H9 (cell line): Measurements from ENCODE around the gene KCNMA1. TPM values are rescaled to one million over a fixed set of nuclear protein-coding genes. Genes with fewer than 3 reads are reported as not detected.

Source experiments
- DNase-seq: peaks from one replicate; pipeline ENCODE4 v3.0.0-alpha.2; 2017
- H2AFZ ChIP-seq: one replicate; pipeline ENCODE4 v1.6.1; 2013; ENCODE audit warnings: mild to moderate bottlenecking, low read length, control low read depth, moderate library complexity
- H2AK5ac ChIP-seq: 2 replicates; pipeline ENCODE4 v1.6.1; 2013; ENCODE audit warnings: low read length, control low read depth, mixed read lengths; ENCODE audit not compliant: insufficient read length
- H2BK120ac ChIP-seq: one replicate; pipeline ENCODE4 v1.6.1; 2013; ENCODE audit warnings: low read depth, mild to moderate bottlenecking, low read length, control low read depth, inconsistent platforms; ENCODE audit not compliant: poor library complexity, severe bottlenecking
- H2BK12ac ChIP-seq: 2 replicates; pipeline ENCODE4 v1.6.1; 2013; ENCODE audit warnings: low read length, control low read depth, mixed read lengths, low read depth; ENCODE audit not compliant: insufficient read length
- H2BK15ac ChIP-seq: 2 replicates; pipeline ENCODE4 v1.6.1; 2013; ENCODE audit warnings: low read depth, low read length, control low read depth
- H2BK20ac ChIP-seq: one replicate; pipeline ENCODE4 v1.6.1; 2013; ENCODE audit warnings: low read depth, mild to moderate bottlenecking, low read length, control low read depth, inconsistent platforms; ENCODE audit not compliant: poor library complexity, severe bottlenecking
- H2BK5ac ChIP-seq: 2 replicates; pipeline ENCODE4 v1.6.1; 2013; ENCODE audit warnings: low read length, control low read depth, mixed read lengths; ENCODE audit not compliant: insufficient read length
- H3K14ac ChIP-seq: 2 replicates; pipeline ENCODE4 v1.6.1; 2013; ENCODE audit warnings: low read length, control low read depth; ENCODE audit not compliant: insufficient read depth
- H3K18ac ChIP-seq: 2 replicates; pipeline ENCODE4 v1.6.1; 2013; ENCODE audit warnings: low read depth, mild to moderate bottlenecking, mixed read lengths, low read length, control low read depth; ENCODE audit not compliant: insufficient read length
- H3K23ac ChIP-seq: 2 replicates; pipeline ENCODE4 v1.6.1; 2013; ENCODE audit warnings: low read length, control low read depth, mixed read lengths, low read depth; ENCODE audit not compliant: insufficient read length
- H3K23me2 ChIP-seq: 2 replicates; pipeline ENCODE4 v1.6.1; 2013; ENCODE audit warnings: low read depth, mild to moderate bottlenecking, mixed read lengths, low read length, control low read depth; ENCODE audit not compliant: insufficient read length, poor library complexity, severe bottlenecking
- H3K27ac ChIP-seq: 2 replicates; pipeline ENCODE4 v1.5.1; 2013; ENCODE audit warnings: low read length, control low read depth, mixed read lengths, low read depth; ENCODE audit not compliant: insufficient read length
- H3K27me3 ChIP-seq: 2 replicates; pipeline ENCODE4 v1.6.1; 2013; ENCODE audit warnings: low read length, control low read depth, inconsistent platforms; ENCODE audit not compliant: insufficient read depth
- H3K4ac ChIP-seq: 2 replicates; pipeline ENCODE4 v1.6.1; 2013; ENCODE audit warnings: low read depth, mild to moderate bottlenecking, control low read depth, inconsistent platforms, low read length, moderate library complexity
- H3K4me1 ChIP-seq: 2 replicates; pipeline ENCODE4 v1.6.1; 2013; ENCODE audit warnings: low read length, control low read depth, inconsistent platforms; ENCODE audit not compliant: insufficient read depth
- H3K4me2 ChIP-seq: 2 replicates; pipeline ENCODE4 v1.6.1; 2013; ENCODE audit warnings: low read length, control low read depth, mixed read lengths; ENCODE audit not compliant: insufficient read length, insufficient read depth
- H3K56ac ChIP-seq: 2 replicates; pipeline ENCODE4 v1.6.1; 2013; ENCODE audit warnings: low read depth, mild to moderate bottlenecking, mixed read lengths, low read length, control low read depth; ENCODE audit not compliant: insufficient read length
- H3K79me1 ChIP-seq: 2 replicates; pipeline ENCODE4 v1.6.1; 2013; ENCODE audit warnings: low read depth, mild to moderate bottlenecking, moderate library complexity, low read length, control low read depth, inconsistent platforms; ENCODE audit not compliant: insufficient read depth, poor library complexity, severe bottlenecking
- H3K79me2 ChIP-seq: 2 replicates; pipeline ENCODE4 v1.6.1; 2013; ENCODE audit warnings: low read length, control low read depth, inconsistent platforms; ENCODE audit not compliant: insufficient read depth
- H3K9ac ChIP-seq: 2 replicates; pipeline ENCODE4 v1.6.1; 2013; ENCODE audit warnings: low read length, control low read depth, mixed read lengths; ENCODE audit not compliant: insufficient read length; ENCODE audit errors: extremely low read depth
- H3K9me3 ChIP-seq: one replicate; pipeline ENCODE4 v1.6.1; 2013; ENCODE audit warnings: low read depth, low read length, inconsistent platforms; ENCODE audit not compliant: control insufficient read depth
- H3T11ph ChIP-seq: one replicate; pipeline ENCODE4 v1.6.1; 2013; ENCODE audit warnings: mild to moderate bottlenecking, low read length, control low read depth, inconsistent platforms
- H4K20me1 ChIP-seq: one replicate; pipeline ENCODE4 v1.6.1; 2013; ENCODE audit not compliant: control insufficient read depth, insufficient read length, insufficient read depth
- H4K5ac ChIP-seq: 2 replicates; pipeline ENCODE4 v1.6.1; 2013; ENCODE audit warnings: low read depth, mild to moderate bottlenecking, mixed read lengths, low read length, control low read depth; ENCODE audit not compliant: insufficient read length
- H4K8ac ChIP-seq: replicated peaks from 2 replicates; pipeline ENCODE4 v1.6.1; 2013; ENCODE audit warnings: low read length, control low read depth, mixed read lengths, low read depth; ENCODE audit not compliant: insufficient read length
- H4K91ac ChIP-seq: 2 replicates; pipeline ENCODE4 v1.6.1; 2013; ENCODE audit warnings: low read depth, mild to moderate bottlenecking, moderate library complexity, mixed read lengths, low read length, control low read depth; ENCODE audit not compliant: insufficient read length
- H3K27ac Mint-ChIP-seq, 3 experiments: 2 replicates in 2 of 3; 3 replicates in 1 of 3; pipeline ENCODE4 v1.8.0; 2020 to 2021; ENCODE audit warnings: mixed read lengths in 3 of 3, mild to moderate bottlenecking in 1 of 3, moderate library complexity in 1 of 3
- H3K27me3 Mint-ChIP-seq: 2 replicates; pipeline ENCODE4 v1.8.0; 2021; ENCODE audit warnings: low read depth, mild to moderate bottlenecking, moderate library complexity, mixed read lengths
- H3K36me3 Mint-ChIP-seq, 3 experiments: 2 replicates in 2 of 3; 3 replicates in 1 of 3; pipeline ENCODE4 v1.8.0; 2020 to 2021; ENCODE audit warnings: low read depth in 3 of 3, mixed read lengths in 3 of 3; ENCODE audit not compliant: insufficient read depth in 1 of 3
- H3K4me1 Mint-ChIP-seq, 2 experiments: 2 replicates each; pipeline ENCODE4 v1.8.0; 2020; ENCODE audit warnings: mixed read lengths in 2 of 2
- H3K4me3 Mint-ChIP-seq, 2 experiments: 2 replicates in 1 of 2; 3 replicates in 1 of 2; pipeline ENCODE4 v1.8.0; 2020 to 2021; ENCODE audit warnings: mild to moderate bottlenecking in 2 of 2, mixed read lengths in 2 of 2, moderate library complexity in 1 of 2
- H3K9me3 Mint-ChIP-seq, 2 experiments: 2 replicates in 1 of 2; 3 replicates in 1 of 2; pipeline ENCODE4 v1.8.0; 2020; ENCODE audit warnings: mild to moderate bottlenecking in 2 of 2, mixed read lengths in 2 of 2, moderate library complexity in 1 of 2
- WGBS: extraction: QIAGEN DNeasy Blood & Tissue Kit; methylation state at CpG from one replicate; pipeline ENCODE4 v1.1.7; 2013; ENCODE audit warnings: missing lambda C conversion rate, low lambda C conversion rate, mixed read lengths; ENCODE audit not compliant: insufficient read length; ENCODE audit errors: extremely low coverage; 5-methylcytosine and 5-hydroxymethylcytosine counted together
- total RNA-seq: library from RNA; stranded (reverse); gene quantifications from 2 replicates; pipeline ENCODE4 v1.2.1, GENCODE V29; 2021
- TF ChIP-seq, protein P1 (sequence below): fragments of 200-600 bp; sonication (generic); conservative IDR thresholded peaks from 3 replicates; pipeline ENCODE4 v1.8.0; 2021; ENCODE audit warnings: antibody characterized with exemption, mild to moderate bottlenecking

The KCNMA1 gene
- total RNA-seq, 1 experiment from 2014 or later = 2.0 TPM

DNA sequence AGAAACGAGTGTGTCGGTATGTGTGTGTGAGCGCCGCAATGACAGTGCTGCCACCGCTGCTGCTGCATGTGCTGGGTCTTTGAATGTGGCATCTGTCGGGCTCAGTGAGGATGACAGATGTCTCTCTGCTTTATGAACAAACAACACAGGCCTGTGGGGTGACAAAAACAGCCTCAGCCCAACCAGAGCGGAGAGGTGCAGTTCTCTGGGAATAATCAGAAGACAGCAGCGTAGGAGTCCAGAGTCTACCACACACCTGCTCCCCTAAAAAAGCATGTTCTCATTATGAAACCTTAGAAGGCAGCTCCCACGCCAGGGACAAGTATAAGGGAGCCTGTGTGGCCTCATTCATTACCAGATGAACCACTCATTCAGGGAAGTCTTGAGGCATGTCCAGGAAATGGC is 278.3 kb downstream of the KCNMA1 start:
- no peak overlapping the region for H3K14ac ChIP-seq
- no peaks in the 10 kb centered on the region for H3K23me2 ChIP-seq
- no peak overlapping the region for H2BK12ac ChIP-seq
- no peak overlapping the region for H2AFZ ChIP-seq
- H4K20me1 ChIP-seq = no peaks in the 10 kb centered on the region
- TF ChIP-seq, protein P1, sequence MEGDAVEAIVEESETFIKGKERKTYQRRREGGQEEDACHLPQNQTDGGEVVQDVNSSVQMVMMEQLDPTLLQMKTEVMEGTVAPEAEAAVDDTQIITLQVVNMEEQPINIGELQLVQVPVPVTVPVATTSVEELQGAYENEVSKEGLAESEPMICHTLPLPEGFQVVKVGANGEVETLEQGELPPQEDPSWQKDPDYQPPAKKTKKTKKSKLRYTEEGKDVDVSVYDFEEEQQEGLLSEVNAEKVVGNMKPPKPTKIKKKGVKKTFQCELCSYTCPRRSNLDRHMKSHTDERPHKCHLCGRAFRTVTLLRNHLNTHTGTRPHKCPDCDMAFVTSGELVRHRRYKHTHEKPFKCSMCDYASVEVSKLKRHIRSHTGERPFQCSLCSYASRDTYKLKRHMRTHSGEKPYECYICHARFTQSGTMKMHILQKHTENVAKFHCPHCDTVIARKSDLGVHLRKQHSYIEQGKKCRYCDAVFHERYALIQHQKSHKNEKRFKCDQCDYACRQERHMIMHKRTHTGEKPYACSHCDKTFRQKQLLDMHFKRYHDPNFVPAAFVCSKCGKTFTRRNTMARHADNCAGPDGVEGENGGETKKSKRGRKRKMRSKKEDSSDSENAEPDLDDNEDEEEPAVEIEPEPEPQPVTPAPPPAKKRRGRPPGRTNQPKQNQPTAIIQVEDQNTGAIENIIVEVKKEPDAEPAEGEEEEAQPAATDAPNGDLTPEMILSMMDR = no peak
- no peak overlapping the region for H4K5ac ChIP-seq
- no peak overlapping the region for H3K4ac ChIP-seq
- Mint-ChIP-seq H3K27ac (no peak overlapping the region), H3K4me1 (peaks cover 0 to 2% of the 10 kb centered on the region in 2 experiments; a peak in 1 of 4 replicates), H3K36me3 (no peaks in the 10 kb centered on the region), H3K4me3 (no peak overlapping the region), H3K9me3 (no peaks in the 10 kb centered on the region), H3K27me3 (no peaks in the 10 kb centered on the region; the same call in 1 of the 2 replicates)
- no peak overlapping the region for H2BK120ac ChIP-seq
- no peak overlapping the region for H2BK20ac ChIP-seq
- H3K9me3 ChIP-seq = no peaks in the 10 kb centered on the region
- no peak overlapping the region for H3K27ac ChIP-seq
- no peak overlapping the region for H3K23ac ChIP-seq
- H4K91ac ChIP-seq = no peak overlapping the region
- H3K4me2 ChIP-seq = no peak overlapping the region
- H4K8ac ChIP-seq = no peak overlapping the region
- DNase-seq = no peak
- no peaks in the 10 kb centered on the region for H3K79me2 ChIP-seq
- no peak overlapping the region for H2BK15ac ChIP-seq
- H3K79me1 ChIP-seq = no peaks in the 10 kb centered on the region
- H2AK5ac ChIP-seq = no peak overlapping the region
- no peak overlapping the region for H3K9ac ChIP-seq
- no peaks in the 10 kb centered on the region for H3K4me1 ChIP-seq
- no peak overlapping the region for H3T11ph ChIP-seq
- H3K18ac ChIP-seq = no peak overlapping the region
- no peak overlapping the region for H3K56ac ChIP-seq
- WGBS = no CpG with 5 or more reads among the region's 9 CpGs
- H3K27me3 ChIP-seq = no peaks in the 10 kb centered on the region
- no peak overlapping the region for H2BK5ac ChIP-seq
